HCT116 (cell line): ENCODE results near the gene HEPACAM. TPM values are rescaled to one million over a fixed set of nuclear protein-coding genes. Genes with fewer than 3 reads are reported as not detected.

Source experiments
- ATAC-seq: fragments of 200-7000 bp; cut with Tn5 transposase; 2 replicates; pipeline ENCODE4 v1.9.1; 2020; ENCODE audit warnings: mild to moderate bottlenecking, moderate library complexity
- BruUV-seq: library from RNA; stranded (reverse); fragments of 400-500 nt; replicated peaks from 2 replicates; lab custom pipeline; 2021; lab: Mats Ljungman, UMichigan
- CTCF ChIA-PET: fragments of 300-600 bp; sonication (Branson Sonifier 250); formaldehyde crosslinking; loops from one replicate; lab custom pipeline; 2021; ENCODE audit warnings: antibody characterized with exemption; lab: Charles Lee
- POLR2A ChIA-PET: fragments of 300-600, 350-600 bp; sonication (Branson Sonifier 250); formaldehyde crosslinking; loops from one replicate; lab custom pipeline; 2021; ENCODE audit warnings: antibody characterized with exemption; lab: Charles Lee
- RAD21 ChIA-PET, 2 experiments: fragments of 300-600 bp; sonication (Branson Sonifier 250); formaldehyde crosslinking; loops; one replicate each; lab custom pipeline; 2023; ENCODE audit warnings: low total read pairs in 2 of 2; ENCODE audit not compliant: uncharacterized antibody in 2 of 2, unreplicated experiment in 2 of 2, low non-redundant PET in 1 of 2; lab: Charles Lee
- DNase-seq: peaks from one replicate; pipeline ENCODE4 v3.0.0-alpha.2; 2010; ENCODE audit warnings: low read depth, low spot score
- H2AFZ ChIP-seq: fragments of 200-600 bp; shearing (Covaris generic), sonication (generic); 2 replicates; pipeline ENCODE4 v1.6.1; 2017; ENCODE audit warnings: low read depth, mixed run types, mixed read lengths, antibody characterized with exemption, low read length; ENCODE audit not compliant: poor library complexity, severe bottlenecking
- H3K27ac ChIP-seq: 2 replicates; pipeline ENCODE4 v1.5.1; 2012; ENCODE audit warnings: low read depth, low read length
- H3K27me3 ChIP-seq: fragments of 200-600 bp; sonication (generic); 2 replicates; pipeline ENCODE4 v1.6.1; 2016; ENCODE audit warnings: mixed run types, low read length, mixed read lengths; ENCODE audit not compliant: insufficient read depth
- H3K36me3 ChIP-seq, 2 experiments: fragments of 200-500 bp in 1 of 2; fragments of 200-600 bp in 1 of 2; sonication (Bioruptor generic) in 1 of 2; sonication (generic) in 1 of 2; 2 replicates each; pipeline versions ENCODE4 v1.5.1 to v1.6.1; 2014 to 2016; ENCODE audit warnings: low read length in 2 of 2, inconsistent platforms in 1 of 2, mixed read lengths in 1 of 2, mixed run types in 1 of 2; ENCODE audit not compliant: insufficient read depth in 2 of 2, control insufficient read depth in 1 of 2
- H3K4me1 ChIP-seq, 2 experiments: fragments of 200-600 bp in 1 of 2; sonication (generic) in 1 of 2; 2 replicates each; pipeline versions ENCODE4 v1.5.1 to v1.6.1; 2012 to 2017; ENCODE audit warnings: low read length in 2 of 2, inconsistent platforms in 1 of 2, mild to moderate bottlenecking in 1 of 2, mixed read lengths in 1 of 2, mixed run types in 1 of 2, moderate library complexity in 1 of 2; ENCODE audit not compliant: insufficient read depth in 2 of 2, control insufficient read depth in 1 of 2
- H3K4me2 ChIP-seq: fragments of 200-600 bp; sonication (generic); 2 replicates; pipeline ENCODE4 v1.6.1; 2017; ENCODE audit warnings: mixed run types, low read length, mixed read lengths
- H3K4me3 ChIP-seq, 2 experiments: fragments of 200-600 bp in 1 of 2; sonication (generic) in 1 of 2; replicated peaks in 1 of 2; 2 replicates each; pipeline ENCODE4 v1.5.1; 2011 to 2016; ENCODE audit warnings: low read length in 2 of 2, control low read depth in 1 of 2, low read depth in 1 of 2, mild to moderate bottlenecking in 1 of 2, mixed read lengths in 1 of 2, mixed run types in 1 of 2
- H3K79me2 ChIP-seq: fragments of 200-600 bp; sonication (generic); 2 replicates; pipeline ENCODE4 v1.6.1; 2017; ENCODE audit warnings: mild to moderate bottlenecking, mixed run types, low read length, moderate library complexity, mixed read lengths; ENCODE audit not compliant: insufficient read depth
- H3K9ac ChIP-seq: fragments of 200-600 bp; sonication (generic); 2 replicates; pipeline ENCODE4 v1.6.1; 2016; ENCODE audit warnings: low read length, mixed read lengths
- H3K9me2 ChIP-seq: fragments of 200-600 bp; sonication (generic), shearing (Covaris generic); 2 replicates; pipeline ENCODE4 v1.6.1; 2017; ENCODE audit warnings: mixed run types, mild to moderate bottlenecking, moderate library complexity; ENCODE audit not compliant: insufficient read depth
- H3K9me3 ChIP-seq, 2 experiments: fragments of 200-500 bp in 1 of 2; fragments of 200-600 bp in 1 of 2; sonication (Bioruptor generic) in 1 of 2; sonication (generic) in 1 of 2; 2 replicates each; pipeline ENCODE4 v1.6.1; 2014 to 2017; ENCODE audit warnings: low read length in 2 of 2, mixed read lengths in 2 of 2, inconsistent platforms in 1 of 2, low read depth in 1 of 2, mild to moderate bottlenecking in 1 of 2, mixed run types in 1 of 2, moderate library complexity in 1 of 2; ENCODE audit not compliant: control insufficient read depth in 1 of 2, insufficient read depth in 1 of 2
- H4K20me1 ChIP-seq: fragments of 200-600 bp; sonication (generic), shearing (Covaris generic); 2 replicates; pipeline ENCODE4 v1.6.1; 2017; ENCODE audit warnings: mixed run types, mild to moderate bottlenecking, moderate library complexity; ENCODE audit not compliant: insufficient read depth
- CEBPB ChIP-seq: IDR thresholded peaks from 2 replicates; pipeline ENCODE4 v1.6.1; 2012; ENCODE audit warnings: low read depth
- EGR1 ChIP-seq: IDR thresholded peaks from 2 replicates; pipeline ENCODE4 v1.6.1; 2012; ENCODE audit warnings: low read depth
- ELF1 ChIP-seq: IDR thresholded peaks from 2 replicates; pipeline ENCODE4 v1.6.1; 2012; ENCODE audit warnings: low read depth, borderline replicate concordance
- EZH2phosphoT487 ChIP-seq: fragments of 200-600 bp; IDR thresholded peaks from 2 replicates; pipeline ENCODE4 v1.6.1; 2018; ENCODE audit warnings: antibody characterized with exemption, borderline replicate concordance
- FOSL1 ChIP-seq: IDR thresholded peaks from 2 replicates; pipeline ENCODE4 v1.6.1; 2012; ENCODE audit warnings: low read depth
- JUND ChIP-seq: IDR thresholded peaks from 2 replicates; pipeline ENCODE4 v1.6.1; 2012
- POLR2AphosphoS5 ChIP-seq: IDR thresholded peaks from 2 replicates; pipeline ENCODE4 v1.6.1; 2011; ENCODE audit warnings: mild to moderate bottlenecking, low read depth, low read length, moderate library complexity
- RAD21 ChIP-seq: IDR thresholded peaks from 2 replicates; pipeline ENCODE4 v1.6.1; 2012; ENCODE audit warnings: low read depth, mild to moderate bottlenecking
- SP1 ChIP-seq: IDR thresholded peaks from 2 replicates; pipeline ENCODE4 v1.6.1; 2012; ENCODE audit warnings: low read depth
- SRF ChIP-seq: IDR thresholded peaks from 2 replicates; pipeline ENCODE4 v1.6.1; 2012; ENCODE audit warnings: low read depth
- TCF7L2 ChIP-seq: IDR thresholded peaks from 2 replicates; pipeline ENCODE4 v1.7.0; 2011; ENCODE audit warnings: borderline replicate concordance, inconsistent platforms; ENCODE audit not compliant: insufficient read depth, insufficient read length; ENCODE audit errors: extremely low read depth
- YY1 ChIP-seq: IDR thresholded peaks from 2 replicates; pipeline ENCODE4 v1.6.1; 2011; ENCODE audit warnings: low read length, low read depth, moderate library complexity, mild to moderate bottlenecking; ENCODE audit not compliant: insufficient replicate concordance; ENCODE audit errors: extremely low read depth
- ZFX ChIP-seq: fragments of 450-650 bp; IDR thresholded peaks from 2 replicates; pipeline ENCODE4 v1.6.1; 2017
- ZNF274 ChIP-seq: fragments of 200-500 bp; sonication (Bioruptor generic); IDR thresholded peaks from 2 replicates; pipeline ENCODE4 v1.6.1; 2014; ENCODE audit warnings: mild to moderate bottlenecking, low read depth, low read length, inconsistent platforms
- intact Hi-C: fragments of 100-400 bp; cut with micrococcal nuclease; formaldehyde crosslinking; loops from 2 replicates; pipeline ENCODE4 v1.10.0; 2022
- total RNA-seq: library from RNA; stranded (reverse); gene quantifications from one replicate; pipeline ENCODE4 v1.2.1, GENCODE V29; 2021; ENCODE audit not compliant: unreplicated experiment
- TF ChIP-seq, protein P1 (sequence below): IDR thresholded peaks from 2 replicates; pipeline ENCODE4 v1.6.1; 2012; ENCODE audit warnings: low read depth
- TF ChIP-seq, protein P2 (sequence below): IDR thresholded peaks from 2 replicates; pipeline ENCODE4 v1.6.1; 2011; ENCODE audit warnings: mild to moderate bottlenecking, low read length, moderate library complexity; ENCODE audit not compliant: insufficient replicate concordance; ENCODE audit errors: extremely low read depth
- TF ChIP-seq, protein P3 (sequence below): IDR thresholded peaks from 2 replicates; pipeline ENCODE4 v1.6.1; 2012

The HEPACAM gene
- total RNA-seq, 1 experiment from 2014 or later = not detected

DNA sequence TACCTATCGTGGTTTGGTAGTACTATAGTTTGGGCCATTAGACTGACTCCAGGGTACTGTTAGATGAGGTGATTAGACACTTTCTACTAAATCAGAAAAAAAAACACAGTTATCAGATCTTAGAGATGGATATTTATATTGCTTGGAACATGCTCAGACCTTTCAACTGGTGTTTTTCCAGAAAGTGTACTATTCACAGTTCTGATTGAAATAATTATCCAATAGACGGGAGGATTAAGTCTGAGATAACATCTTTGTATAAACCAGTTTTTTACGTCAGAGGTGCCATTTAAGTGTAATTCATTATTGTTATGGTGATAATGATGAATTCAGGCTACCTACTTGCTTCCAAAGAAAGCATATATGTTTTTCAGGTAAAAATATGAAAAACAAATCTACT, 40.7 kb upstream of the HEPACAM start:
- CTCF ChIA-PET = no interaction called here

More for the DNA sequence above, 40.7 kb upstream of the HEPACAM start:
- Histone ChIP-seq H3K9ac (no peak overlapping the region), H3K27me3 (no peaks in the 10 kb centered on the region), H3K79me2 (no peaks in the 10 kb centered on the region), H3K4me1 (no peaks in the 10 kb centered on the region), H3K9me3 (no peaks in the 10 kb centered on the region), H3K9me2 (no peaks in the 10 kb centered on the region; the same call in 1 of the 2 replicates), H2AFZ (no peak overlapping the region), H4K20me1 (no peaks in the 10 kb centered on the region; the same call in 1 of the 2 replicates), H3K4me2 (no peak overlapping the region), H3K4me3 (no peak overlapping the region), H3K27ac (no peak overlapping the region), H3K36me3 (no peaks in the 10 kb centered on the region)
- intact Hi-C loops = no loop called here
- DNase-seq = no peak
- TF ChIP-seq ELF1 (no peak), JUND (no peak), SP1 (no peak), ZFX (no peak), TCF7L2 (no peak), EGR1 (no peak), ZNF274 (no peak), POLR2AphosphoS5 (no peak), YY1 (no peak), CEBPB (no peak), SRF (no peak), RAD21 (no peak), EZH2phosphoT487 (no peak), FOSL1 (no peak)
- TF ChIP-seq, protein P1, sequence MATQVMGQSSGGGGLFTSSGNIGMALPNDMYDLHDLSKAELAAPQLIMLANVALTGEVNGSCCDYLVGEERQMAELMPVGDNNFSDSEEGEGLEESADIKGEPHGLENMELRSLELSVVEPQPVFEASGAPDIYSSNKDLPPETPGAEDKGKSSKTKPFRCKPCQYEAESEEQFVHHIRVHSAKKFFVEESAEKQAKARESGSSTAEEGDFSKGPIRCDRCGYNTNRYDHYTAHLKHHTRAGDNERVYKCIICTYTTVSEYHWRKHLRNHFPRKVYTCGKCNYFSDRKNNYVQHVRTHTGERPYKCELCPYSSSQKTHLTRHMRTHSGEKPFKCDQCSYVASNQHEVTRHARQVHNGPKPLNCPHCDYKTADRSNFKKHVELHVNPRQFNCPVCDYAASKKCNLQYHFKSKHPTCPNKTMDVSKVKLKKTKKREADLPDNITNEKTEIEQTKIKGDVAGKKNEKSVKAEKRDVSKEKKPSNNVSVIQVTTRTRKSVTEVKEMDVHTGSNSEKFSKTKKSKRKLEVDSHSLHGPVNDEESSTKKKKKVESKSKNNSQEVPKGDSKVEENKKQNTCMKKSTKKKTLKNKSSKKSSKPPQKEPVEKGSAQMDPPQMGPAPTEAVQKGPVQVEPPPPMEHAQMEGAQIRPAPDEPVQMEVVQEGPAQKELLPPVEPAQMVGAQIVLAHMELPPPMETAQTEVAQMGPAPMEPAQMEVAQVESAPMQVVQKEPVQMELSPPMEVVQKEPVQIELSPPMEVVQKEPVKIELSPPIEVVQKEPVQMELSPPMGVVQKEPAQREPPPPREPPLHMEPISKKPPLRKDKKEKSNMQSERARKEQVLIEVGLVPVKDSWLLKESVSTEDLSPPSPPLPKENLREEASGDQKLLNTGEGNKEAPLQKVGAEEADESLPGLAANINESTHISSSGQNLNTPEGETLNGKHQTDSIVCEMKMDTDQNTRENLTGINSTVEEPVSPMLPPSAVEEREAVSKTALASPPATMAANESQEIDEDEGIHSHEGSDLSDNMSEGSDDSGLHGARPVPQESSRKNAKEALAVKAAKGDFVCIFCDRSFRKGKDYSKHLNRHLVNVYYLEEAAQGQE = no peak
- TF ChIP-seq, protein P2, sequence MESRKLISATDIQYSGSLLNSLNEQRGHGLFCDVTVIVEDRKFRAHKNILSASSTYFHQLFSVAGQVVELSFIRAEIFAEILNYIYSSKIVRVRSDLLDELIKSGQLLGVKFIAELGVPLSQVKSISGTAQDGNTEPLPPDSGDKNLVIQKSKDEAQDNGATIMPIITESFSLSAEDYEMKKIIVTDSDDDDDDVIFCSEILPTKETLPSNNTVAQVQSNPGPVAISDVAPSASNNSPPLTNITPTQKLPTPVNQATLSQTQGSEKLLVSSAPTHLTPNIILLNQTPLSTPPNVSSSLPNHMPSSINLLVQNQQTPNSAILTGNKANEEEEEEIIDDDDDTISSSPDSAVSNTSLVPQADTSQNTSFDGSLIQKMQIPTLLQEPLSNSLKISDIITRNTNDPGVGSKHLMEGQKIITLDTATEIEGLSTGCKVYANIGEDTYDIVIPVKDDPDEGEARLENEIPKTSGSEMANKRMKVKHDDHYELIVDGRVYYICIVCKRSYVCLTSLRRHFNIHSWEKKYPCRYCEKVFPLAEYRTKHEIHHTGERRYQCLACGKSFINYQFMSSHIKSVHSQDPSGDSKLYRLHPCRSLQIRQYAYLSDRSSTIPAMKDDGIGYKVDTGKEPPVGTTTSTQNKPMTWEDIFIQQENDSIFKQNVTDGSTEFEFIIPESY = no peak
- TF ChIP-seq, protein P3, sequence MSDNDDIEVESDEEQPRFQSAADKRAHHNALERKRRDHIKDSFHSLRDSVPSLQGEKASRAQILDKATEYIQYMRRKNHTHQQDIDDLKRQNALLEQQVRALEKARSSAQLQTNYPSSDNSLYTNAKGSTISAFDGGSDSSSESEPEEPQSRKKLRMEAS = no peak
- RAD21 ChIA-PET = no interaction called here
- BruUV-seq = no TSS peak
- no peak for ATAC-seq
- POLR2A ChIA-PET = no interaction called here
